ENCODE data around the gene CACNB4.

DNA sequence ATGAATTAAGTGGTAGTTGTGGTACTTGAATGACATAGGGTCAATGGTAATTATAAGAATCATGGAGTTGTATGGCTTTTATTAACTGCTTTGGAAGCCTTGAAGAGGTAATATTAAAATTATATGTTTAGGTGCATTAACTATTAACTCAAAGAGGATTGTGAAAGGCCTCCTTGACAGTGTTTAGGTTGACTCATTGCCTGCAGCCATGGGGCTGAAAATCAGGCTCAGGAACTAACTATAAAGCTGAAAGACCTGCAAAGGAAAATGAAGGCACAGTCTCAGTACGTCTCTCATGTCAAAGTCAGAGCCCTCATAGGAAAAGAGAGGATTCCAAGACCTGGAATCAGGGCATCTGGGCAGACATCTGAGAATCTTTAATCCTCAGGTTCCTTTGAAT lies 31.0 kb downstream of the CACNB4 start:
- TF ChIP-seq GATA2 (IDR thresholded peaks at IDR 0.05; ENCODE audit: low read depth, low read length) (no peak), GATA3 (IDR thresholded peaks at IDR 0.05; ENCODE audit: low read depth, low read length) (no peak)
